GM18909 (cell line): ENCODE data around the gene AP3S2.
A peak's percentile ranks its signal among the peaks of the same experiment; 100 is the strongest.
"Not testable (repeated sequence)": the region's sequence is repeated elsewhere in the genome, so short reads cannot be mapped to it uniquely, and the experiment has no call there.

Experiments used
- ATAC-seq: cut with Tn5 transposase; IDR thresholded peaks from one replicate; pipeline ENCODE4 v1.9.1; 2021; ENCODE audit warnings: mild to moderate bottlenecking; ENCODE audit not compliant: unreplicated experiment, poor library complexity

The AP3S2 gene

DNA sequence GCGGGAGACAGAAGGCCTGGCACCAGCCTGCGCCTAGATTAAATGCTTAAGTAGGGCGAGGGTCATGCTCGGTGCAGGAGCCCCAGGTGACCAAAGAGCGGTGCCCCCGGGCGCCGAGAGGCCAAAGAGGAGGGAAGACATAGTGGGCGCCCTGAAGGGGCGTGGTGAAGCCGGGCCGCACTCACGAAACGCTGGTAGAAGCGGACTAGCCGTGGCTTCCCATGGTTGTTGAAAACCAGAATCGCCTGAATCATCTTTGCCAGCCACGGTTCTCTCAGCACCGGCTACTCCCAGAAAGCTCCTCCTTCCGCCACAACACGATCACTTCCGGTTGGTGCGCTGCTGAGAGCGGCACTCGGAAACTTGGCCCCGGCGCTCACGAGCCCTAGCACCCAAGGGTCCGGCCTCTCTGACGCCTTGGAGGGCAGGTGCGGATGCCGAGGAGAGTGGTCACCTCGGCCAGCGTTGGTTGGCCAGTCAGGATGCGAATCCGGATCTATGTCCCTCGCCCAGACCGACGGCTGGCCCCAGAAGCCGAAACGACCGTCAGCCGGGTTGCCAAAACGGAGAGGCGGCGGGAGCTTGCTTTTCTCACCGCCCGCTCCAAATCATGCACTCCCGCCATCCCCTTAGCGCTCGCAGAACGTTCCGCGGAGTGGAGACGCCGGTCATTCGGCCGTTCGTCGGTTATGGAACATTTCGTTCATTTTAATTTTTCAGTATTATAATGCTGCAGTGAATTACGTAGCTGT, at the start of gene AP3S2:
AP3S2 (minus strand) TSS at position 299 of the 752 bp plus-strand sequence; CDS start at position 254, 45 bp downstream.
- peak; percentile 91 for ATAC-seq

DNA sequence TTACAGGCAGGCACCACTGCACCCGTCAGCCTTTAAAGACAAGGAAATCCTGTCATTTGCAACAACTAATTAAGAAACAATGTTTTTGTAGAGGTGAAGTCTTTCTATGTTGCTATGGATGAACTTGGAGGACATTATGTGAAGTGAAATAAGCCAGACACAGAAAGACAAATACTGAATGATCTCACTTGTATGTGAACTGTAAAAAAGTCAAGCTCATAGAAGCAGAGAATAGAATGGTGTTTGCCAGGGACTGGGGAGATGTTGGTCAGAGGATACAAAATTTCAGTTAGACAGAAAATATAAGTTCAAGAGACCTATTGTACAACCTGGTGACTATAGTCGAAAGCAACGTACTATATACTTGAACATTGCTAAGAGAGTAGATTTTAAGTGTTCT, 46.1 kb upstream of the AP3S2 start:
- no peak for ATAC-seq

DNA sequence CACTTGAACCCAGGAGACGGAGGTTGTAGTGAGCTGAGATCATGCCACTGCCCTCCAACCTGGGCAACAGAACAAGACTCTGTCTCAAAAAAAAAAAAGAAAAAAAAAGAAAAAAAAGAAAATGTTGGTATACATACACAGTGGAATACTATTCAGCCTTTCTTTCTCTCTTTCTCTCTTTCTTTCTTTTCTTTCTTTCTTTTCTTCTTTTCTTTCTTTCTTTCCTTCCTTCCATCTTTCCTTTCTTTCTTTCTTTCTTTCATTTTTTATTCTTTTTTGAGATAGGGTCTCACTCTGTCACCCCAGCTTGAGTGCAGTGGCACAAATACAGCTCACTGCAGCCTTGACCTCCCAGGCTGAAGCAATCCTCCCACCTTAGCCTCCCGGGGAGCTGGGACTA, 45.6 kb upstream of the AP3S2 start:
- ATAC-seq = not testable (repeated sequence)

DNA sequence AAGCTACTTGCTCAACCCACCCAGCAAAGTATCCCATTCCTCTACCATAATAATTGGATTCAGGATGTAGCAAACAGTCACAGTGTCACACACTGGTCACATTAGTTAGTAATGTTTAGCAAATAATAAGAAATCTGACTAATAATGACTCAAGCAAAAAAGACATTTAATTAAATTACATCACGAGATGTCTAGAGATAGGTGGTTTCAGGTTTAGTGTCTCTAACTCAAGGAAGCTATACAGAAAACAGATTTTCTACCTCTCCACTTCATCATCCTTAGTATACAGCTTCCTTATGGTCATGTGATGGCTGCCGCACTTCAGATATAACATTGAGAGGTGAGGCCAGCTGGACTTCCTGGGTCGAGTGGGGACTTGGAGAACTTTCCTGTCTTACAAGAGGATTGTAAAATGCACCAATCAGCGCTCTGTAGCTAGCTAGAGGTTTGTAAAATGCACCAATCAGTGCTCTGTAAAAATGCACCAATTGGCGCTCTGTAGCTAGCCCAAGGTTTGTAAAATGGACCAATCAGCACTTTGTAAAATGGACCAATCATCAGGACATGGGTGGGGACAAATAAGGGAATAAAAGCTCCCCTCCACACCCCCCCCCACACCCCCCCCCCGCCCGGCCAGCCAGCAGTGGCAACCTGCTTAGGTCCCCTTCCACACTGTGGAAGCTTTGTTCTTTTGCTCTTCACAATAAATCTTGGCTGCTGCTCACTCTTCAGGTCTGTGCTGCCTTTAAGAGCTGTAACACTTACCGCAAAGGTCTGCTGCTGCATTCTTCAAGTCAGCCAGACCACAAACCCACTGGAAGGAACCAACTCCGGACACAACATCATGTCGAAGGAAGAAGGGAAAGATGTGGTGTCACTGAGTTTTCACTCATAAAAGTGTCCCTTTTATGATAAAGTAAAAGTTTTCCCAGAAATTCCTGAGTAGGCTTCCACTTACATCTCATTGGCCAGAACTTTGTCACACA, 43.9 kb upstream of the AP3S2 start:
- ATAC-seq = no peak

DNA sequence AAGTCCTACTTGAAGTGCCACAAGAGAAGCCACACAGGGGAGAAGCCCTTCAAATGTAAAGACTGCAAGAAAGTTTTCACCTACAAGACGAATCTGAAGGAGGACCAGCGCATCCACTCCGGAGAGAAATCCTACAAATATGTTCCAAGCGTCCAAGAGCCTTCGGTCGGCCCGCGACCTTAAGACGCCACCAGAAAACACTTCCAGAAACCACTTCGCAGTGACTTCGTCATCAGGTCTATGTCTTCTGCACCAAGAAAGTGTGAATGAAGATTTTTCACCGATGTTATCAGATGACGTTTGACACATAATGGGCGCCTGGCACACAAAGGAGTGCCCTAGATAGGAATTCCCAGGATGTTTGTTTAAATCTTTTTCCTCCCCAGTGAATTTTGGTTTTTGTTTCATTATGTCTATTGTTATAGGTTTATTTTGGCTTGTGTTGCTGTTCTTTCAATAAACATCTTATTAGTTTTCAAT, 43.0 kb upstream of the AP3S2 start:
- ATAC-seq = no peak

DNA sequence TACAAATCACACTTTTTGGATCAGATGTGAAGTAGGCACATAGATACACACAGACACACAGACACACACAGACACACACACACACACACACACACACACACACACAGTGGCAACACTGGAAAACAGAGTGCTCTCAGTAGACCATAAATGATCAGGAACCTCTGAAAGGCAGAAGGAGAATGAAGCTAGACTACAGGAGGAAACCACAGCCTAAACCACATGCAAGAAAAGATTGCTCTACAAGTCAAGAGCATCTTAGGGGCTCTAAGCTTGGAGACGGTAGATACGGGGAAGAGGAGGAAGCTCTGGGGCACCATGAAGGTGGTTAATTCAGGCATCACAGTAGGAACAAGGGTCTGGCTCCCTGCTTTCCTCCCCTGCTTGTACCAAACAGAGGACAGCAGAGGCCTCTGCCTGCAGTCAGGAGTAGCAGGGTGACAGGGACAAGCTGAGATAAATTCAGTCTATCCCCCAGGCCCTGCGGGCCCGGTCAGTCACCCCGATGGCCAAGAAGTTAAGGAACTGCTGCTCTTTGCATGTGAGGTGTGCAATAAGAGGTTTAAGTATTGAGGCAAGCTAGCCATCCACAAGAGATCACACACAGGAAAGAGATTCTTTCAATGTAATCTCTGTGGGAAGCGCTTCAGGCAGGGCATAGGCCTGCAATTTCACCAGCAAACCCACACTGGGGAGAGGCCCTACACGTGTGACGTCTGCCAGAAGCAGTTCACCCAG, 42.4 kb upstream of the AP3S2 start:
- no peak for ATAC-seq

DNA sequence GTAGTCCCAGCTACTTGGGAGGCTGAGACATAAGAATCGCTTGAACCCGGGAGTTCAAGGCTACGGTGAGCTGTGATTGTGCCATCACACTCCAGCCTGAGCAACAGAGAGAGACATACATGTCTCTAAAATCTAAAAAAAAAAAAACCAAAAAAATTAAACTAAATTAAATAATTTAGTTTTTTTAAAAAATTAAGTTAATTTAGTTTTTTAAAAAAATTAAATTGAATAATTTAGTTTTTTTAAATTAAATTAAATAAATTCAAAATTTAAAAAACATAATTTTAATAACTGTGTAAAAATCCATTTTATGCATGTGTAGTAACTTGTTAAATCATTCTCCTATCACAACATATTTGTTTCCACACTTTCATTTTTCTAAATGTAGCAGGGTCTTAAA, 39.1 kb upstream of the AP3S2 start:
- ATAC-seq = no peak

GRCh38 chr15:89928421-89928820, 34.6 kb upstream of the AP3S2 start:
- no peak for ATAC-seq

- ATAC-seq = no peak
Observed at GRCh38 chr15:89926158-89926557, 32.4 kb upstream of the AP3S2 start.

DNA sequence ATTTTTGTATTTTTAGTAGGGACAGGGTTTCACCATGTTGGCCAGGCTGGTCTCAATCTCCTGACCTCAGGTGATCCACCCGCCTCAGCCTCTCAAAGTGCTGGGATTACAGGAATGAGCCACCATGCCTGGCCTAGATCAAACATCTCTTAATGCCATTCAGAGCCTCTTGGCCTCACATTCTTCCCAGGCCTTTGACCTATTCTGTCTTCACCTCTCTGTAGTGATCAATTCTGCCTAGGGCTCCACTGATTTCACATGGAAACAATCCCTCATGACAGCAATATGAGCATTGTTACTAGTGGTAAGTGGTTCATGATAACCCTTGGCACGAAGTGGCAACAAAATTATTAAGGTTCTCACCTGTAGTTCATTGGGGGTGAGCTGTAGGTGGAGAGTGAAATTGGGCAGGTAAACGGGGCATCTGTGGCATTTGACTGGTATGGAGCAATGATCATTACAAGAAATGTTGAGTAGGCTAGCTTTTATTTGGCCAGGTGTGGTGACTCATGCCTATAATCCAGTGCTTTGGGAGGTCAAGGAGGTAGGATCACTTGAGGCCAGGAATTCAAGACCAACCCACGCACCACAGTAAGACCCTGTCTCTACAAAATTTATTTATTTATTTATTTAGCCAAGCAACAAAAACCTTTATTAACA, 23.8 kb upstream of the AP3S2 start:
- ATAC-seq = no peak

DNA sequence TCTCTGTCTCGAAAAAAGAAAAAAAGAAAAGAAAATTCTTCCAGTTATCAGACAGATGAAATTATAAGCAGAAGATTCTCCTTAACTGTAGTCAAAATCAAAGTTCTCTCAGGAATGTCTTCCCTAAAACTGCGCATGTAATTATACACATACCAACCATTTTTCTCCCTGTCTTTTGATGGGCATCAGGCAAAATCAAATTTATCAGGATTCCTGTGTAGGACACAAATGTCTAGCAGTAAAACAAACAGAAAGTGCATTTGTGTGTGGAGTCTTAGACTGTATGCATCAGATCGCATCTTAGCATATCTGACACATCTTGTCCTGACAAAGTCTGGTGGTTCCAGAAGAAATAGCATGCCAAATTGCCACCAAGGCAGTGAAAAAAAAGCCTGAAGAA, 22.9 kb upstream of the AP3S2 start:
- ATAC-seq = no peak

- ATAC-seq = no peak
Observed at GRCh38 chr15:89912674-89913396, 19.0 kb upstream of the AP3S2 start, which contains the start of gene ARPIN. Gene ARPIN, minus strand, starts transcription at chr15:89912952. Its CDS starts 117 bp downstream, at chr15:89912835.

DNA sequence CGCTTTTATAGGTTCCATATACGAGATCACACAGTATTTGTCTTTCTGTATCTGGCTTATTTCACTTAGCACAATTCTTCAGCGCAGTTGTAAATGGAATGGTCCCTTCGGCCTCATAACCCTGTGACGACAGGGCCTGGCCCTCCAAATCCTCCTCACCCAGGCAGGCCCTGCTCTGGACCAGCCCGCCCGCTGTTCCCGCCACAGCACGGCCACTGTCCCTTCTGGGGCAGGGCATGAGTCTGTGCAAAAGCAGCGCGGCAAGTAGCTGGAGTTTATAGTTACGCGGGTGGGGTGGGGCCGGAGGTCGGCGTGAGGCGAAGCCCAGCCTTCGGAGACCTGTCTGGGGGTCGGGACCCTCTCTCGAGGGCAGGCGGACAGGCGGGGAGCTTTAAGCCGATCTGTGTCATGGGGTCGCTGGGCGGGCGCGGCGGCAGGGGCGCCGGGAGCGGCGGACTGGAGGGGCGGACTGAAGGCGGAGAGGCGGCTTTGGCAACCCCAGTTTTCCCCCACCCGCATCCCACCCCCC, 18.4 kb upstream of the AP3S2 start:
- ATAC-seq = no peak

DNA sequence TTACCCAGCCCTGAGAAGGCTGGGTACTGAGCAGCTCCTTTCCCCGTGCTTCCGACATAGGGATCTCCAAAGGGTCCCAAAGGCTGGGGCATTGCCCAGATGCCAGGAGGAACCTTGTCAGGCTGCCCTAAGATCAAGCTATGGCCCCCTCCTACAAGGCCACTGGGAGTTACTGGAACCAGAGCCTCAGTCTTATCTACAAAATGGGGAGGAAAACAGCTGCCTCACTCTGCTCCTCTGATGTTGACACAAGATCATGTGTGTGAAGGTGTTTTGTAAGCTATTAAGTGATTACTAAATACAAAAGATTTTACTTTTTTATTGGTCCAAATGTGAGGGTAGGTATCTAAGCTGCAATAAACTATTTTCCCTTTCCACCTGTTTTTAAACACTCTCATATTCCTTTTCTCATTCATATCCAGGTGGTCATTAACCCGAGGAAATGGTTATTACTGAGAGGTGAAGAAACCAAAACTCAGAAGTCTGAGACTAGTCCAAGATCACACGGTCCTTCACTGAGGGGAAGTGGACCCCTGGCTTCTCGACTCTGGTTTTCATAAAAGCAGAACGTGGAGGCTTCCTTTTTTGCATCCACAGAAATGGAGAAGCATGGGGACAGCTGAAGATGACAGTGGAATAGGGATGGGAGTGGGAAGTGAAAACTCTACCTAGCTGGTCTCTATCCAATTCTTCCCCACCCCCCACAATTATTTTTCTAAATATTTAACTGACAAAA, 17.3 kb upstream of the AP3S2 start:
- no peak for ATAC-seq

GRCh38 chr15:89909611-89910010, 15.8 kb upstream of the AP3S2 start:
- ATAC-seq = no peak

DNA sequence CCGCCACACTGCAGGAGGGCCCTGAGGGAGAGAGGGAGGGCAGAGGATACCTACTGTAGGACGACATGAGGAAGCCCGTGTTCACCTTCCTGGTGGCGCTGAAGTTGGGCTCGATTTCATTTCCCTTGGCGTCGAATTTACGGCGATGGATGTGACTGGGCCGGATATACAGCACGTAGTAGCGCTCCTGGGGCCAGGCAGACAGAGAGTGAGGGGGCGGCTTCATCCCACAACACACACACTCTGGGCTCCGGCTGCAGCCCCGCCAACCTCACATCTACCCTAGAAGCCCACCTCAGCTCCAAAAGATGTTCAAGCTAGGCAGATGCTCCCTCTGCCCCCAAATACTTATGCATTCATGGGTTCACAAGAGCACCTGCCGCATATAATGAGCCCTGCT, 14.4 kb upstream of the AP3S2 start:
- ATAC-seq = no peak

DNA sequence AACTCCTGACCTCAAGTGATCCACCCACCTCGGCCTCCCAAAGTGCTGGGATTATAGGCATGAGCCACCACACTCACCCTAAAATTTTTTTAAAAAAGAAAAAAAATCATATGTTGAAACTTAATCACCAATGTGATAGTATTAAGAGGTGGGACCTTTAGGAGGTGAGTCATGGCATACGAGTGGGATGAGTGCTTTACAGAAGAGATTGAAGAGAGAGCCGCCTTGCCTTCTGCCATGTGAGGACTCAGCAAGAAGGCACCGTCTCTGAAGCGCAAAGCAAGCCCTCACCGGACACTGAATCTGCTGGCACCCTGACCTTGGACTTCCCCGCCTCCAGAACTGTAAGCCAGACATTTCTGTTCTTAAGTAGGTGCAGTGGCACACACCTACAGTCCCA, 13.5 kb upstream of the AP3S2 start:
- ATAC-seq = no peak

GRCh38 chr15:89905846-89906378, 12.1 kb upstream of the AP3S2 start:
- ATAC-seq = no peak
